Measurements from ENCODE around the gene SHROOM1.

GRCh38 chr5:132853323-132853722, 22.9 kb upstream of the SHROOM1 start:
- TF ChIP-seq CTCF (IDR thresholded peaks at IDR 0.05 in 2 of 3, conservative IDR thresholded peaks at IDR 0.05 in 1 of 3; ENCODE audit: insufficient read depth in 2 of 3, low read depth in 1 of 3, low read length in 3 of 3): no peak
- TF ChIP-seq CEBPG (CRISPR knock-in tag; IDR thresholded peaks at IDR 0.05): no peak
- TF ChIP-seq CEBPG (tag; conservative IDR thresholded peaks at IDR 0.05 in 1 of 2, IDR thresholded peaks at IDR 0.05 in 1 of 2): no peak

All from K562 (cell line).